CD4-positive, alpha-beta T cell treated with Interleukin-12 subunit alpha and Interleukin-12 subunit beta, for 1 hour (primary cell): Measurements from ENCODE around the gene BACE2.
"Not testable (repeated sequence)": the region's sequence is repeated elsewhere in the genome, so short reads cannot be mapped to it uniquely, and the experiment has no call there.

Experiments
- DNase-seq: peaks from one replicate; pipeline ENCODE4 v3.0.0-alpha.2; 2020

Gene BACE2

GRCh38 chr21:41243107-41243506 is 75.1 kb downstream of the BACE2 start:
- no peak for DNase-seq

- DNase-seq = not testable (repeated sequence)
Measured at GRCh38 chr21:41244266-41244880, 76.4 kb downstream of the BACE2 start.

GRCh38 chr21:41245509-41246135 is 77.7 kb downstream of the BACE2 start:
- no peak for DNase-seq

GRCh38 chr21:41246808-41247207 is 78.8 kb downstream of the BACE2 start:
- no peak for DNase-seq

- no peak for DNase-seq
Measured at GRCh38 chr21:41247561-41248545, 79.9 kb downstream of the BACE2 start.

GRCh38 chr21:41249476-41249875 is 81.5 kb downstream of the BACE2 start:
- DNase-seq = no peak

- no peak for DNase-seq
Measured at GRCh38 chr21:41250519-41250918, 82.6 kb downstream of the BACE2 start.

GRCh38 chr21:41251961-41252642 is 84.1 kb downstream of the BACE2 start:
- no peak for DNase-seq

GRCh38 chr21:41254090-41254700 is 86.2 kb downstream of the BACE2 start:
- DNase-seq = no peak

- no peak for DNase-seq
Measured at GRCh38 chr21:41255190-41255589, 87.2 kb downstream of the BACE2 start.

- DNase-seq = not testable (repeated sequence)
Measured at GRCh38 chr21:41256231-41256630, 88.3 kb downstream of the BACE2 start.

- DNase-seq = no peak
Measured at GRCh38 chr21:41256771-41257702, 89.1 kb downstream of the BACE2 start.

GRCh38 chr21:41258617-41259016 is 90.7 kb downstream of the BACE2 start:
- DNase-seq = no peak

GRCh38 chr21:41260428-41260827 is 92.5 kb downstream of the BACE2 start:
- DNase-seq = no peak

GRCh38 chr21:41267346-41267745 is 99.4 kb downstream of the BACE2 start:
- DNase-seq = no peak

GRCh38 chr21:41269535-41269934 is 101.6 kb downstream of the BACE2 start:
- DNase-seq = no peak

- DNase-seq = no peak
Measured at GRCh38 chr21:41277196-41277595, 109.2 kb downstream of the BACE2 start.

GRCh38 chr21:41277846-41278245 is 109.9 kb downstream of the BACE2 start:
- no peak for DNase-seq

GRCh38 chr21:41280115-41280919 is 112.4 kb downstream of the BACE2 start:
- no peak for DNase-seq

- no peak for DNase-seq
Measured at GRCh38 chr21:41282412-41282811, 114.5 kb downstream of the BACE2 start.
